ENCODE data around the gene FBXW7.

The FBXW7 gene

DNA sequence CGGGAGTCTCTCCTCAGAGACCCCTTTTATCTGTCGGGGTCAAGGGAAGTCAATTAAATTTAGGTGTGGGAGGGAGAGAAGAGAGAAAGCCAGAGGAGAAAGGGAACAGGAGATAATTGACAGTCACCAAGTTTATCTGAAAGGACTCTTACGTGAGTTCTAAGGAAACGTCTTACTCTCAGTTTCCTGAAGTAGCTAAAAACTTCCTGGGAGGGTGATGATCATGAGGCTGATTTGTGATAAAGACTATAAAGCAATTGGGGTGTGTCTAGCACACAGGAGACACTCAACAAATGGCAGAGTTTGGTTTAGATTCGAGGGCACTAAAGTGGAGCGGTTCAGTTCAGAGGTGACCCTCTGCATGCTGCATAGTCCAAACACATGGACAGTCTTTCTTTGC is 254.1 kb downstream of the FBXW7 start:
- DNase-seq (ENCODE audit: low spot score) = no peak

DNA sequence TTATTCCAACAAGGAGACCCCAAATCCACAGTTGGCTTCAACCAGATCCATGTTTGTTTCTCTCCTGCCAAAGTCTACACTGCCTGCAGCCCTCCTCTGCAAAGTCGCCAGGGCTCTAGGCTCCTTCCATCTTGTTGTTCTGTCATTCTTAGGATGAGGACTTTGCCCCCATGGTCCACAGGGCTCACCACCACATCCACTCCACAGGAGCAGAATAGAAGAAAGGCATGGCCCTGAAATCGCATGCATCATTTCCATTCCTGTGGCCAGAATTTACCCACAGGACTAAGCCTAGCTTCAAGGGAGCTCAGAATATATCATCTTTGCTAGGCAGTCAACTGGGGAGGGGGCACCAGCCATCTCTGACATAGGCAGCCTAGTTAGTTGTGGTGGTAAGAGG is 254.7 kb downstream of the FBXW7 start:
- DNase-seq (ENCODE audit: low spot score) = no peak

DNA sequence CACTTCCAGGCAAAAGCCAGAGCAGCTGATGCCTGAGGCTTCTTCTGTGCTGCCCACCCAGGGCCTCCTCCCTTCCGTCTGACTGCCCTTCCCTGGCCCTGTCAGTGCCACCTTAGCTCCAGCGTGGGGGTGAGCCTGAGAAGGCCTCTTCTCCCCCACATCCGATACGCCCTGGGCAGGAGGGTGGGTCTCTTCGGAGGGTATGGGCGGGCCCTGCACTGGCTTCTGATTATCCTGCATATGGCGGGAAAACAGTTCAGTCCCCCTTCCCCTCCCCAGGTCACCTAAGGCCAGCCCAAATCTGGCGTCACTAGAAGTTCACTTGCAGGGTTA is 256.7 kb downstream of the FBXW7 start:
- DNase-seq (ENCODE audit: low spot score) = no peak

DNA sequence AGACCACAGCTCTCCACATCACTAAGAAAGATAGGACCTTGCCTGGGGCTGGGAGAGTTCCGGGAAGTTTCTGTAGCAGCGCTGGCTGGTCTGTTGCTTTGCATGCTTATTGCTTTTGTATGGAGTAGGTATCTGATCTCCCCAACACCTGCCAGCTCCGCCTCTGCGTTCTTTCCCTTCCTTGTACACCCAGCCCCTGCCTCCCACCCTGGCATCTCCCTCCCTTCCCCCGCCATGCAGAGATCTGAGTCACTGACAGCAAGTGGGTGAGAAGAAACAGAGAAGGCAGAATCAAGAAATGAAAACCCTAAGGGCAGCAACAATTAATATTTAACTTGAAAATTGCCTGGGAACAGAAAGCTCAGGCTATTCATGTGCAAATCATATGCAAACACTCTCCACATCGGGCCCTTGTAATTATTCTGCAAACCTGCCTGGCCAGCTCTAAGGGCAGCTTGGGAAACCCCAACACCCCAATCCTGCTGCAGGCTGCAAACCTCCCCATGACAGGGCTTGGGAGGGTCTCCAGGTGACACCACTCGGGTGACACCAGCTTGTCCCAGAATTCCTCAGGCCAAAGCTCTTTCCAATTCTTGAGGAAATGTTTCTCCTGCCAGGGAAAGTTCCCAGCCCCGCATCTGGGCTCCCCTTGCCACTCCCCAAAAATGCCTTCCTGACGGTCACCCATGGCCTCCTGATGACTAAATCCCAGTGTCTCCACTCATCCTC is 257.2 kb downstream of the FBXW7 start:
- no peak for DNase-seq (ENCODE audit: low spot score)

DNA sequence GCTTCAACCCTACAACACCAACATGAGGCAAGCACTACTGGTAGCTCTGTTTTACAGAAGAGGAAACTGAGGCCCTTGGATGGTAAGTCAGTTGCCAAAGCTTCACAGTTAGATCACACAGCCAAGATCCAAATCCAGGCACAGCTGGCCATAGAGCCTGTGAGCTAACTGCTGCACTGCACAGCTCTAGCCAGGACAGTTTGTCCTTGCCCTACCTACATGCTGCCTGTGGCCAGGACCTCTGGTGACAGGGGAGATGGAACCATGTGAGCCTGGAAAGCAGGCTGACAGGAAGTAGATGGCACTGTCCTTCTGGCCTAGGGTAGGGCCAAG is 257.8 kb downstream of the FBXW7 start:
- DNase-seq (ENCODE audit: low spot score) = no peak

DNA sequence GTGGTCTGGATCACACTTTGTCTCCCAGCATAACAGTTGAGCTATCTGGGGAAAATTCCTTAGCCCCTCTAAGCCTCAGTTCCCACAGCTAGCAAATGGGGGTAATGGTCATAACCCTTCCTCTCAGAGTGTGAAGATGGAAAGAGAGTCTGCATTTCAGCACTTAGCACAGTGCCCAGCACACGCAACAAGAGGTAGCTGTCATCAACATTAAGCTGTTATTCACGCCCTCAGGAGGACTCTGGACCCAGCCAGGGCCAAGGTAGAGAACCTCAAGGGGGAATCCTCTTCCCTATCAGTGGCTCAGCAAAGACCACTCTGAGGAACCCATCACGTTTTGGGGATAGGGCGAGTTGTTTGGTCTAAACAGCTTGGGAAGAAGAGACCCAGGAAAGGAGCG is 258.6 kb downstream of the FBXW7 start:
- no peak for DNase-seq (ENCODE audit: low spot score)

DNA sequence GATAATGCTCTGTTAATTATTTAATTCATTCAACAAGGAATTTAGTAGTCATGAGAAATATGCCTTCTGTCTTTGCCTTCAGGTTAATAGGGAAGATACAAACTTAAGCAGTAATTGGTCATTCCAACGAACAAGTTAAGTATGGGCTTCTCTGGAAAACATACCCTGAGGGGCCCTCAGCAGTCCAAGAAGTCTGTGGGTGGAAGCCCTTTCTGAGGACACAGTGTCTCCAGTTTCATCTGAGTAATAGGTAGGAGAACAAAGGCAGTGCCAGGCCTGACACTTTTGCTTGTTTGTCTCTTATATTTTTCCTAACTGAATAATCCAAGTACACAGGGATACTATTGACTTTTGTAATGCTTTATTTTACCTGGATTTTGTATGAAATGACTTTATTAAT is 262.5 kb downstream of the FBXW7 start:
- DNase-seq (ENCODE audit: low spot score) = no peak

All from pons (tissue), 1 donor.